SH-SY5Y (cell line): Measurements from ENCODE around the gene RGS7.

Experiments used
- GATA2 ChIP-seq: IDR thresholded peaks from 2 replicates; pipeline ENCODE4 v1.6.1; 2011; ENCODE audit warnings: mild to moderate bottlenecking, low read depth, low read length
- GATA3 ChIP-seq: IDR thresholded peaks from 2 replicates; pipeline ENCODE4 v1.6.1; 2011; ENCODE audit warnings: low read depth, mild to moderate bottlenecking, low read length, moderate library complexity

DNA sequence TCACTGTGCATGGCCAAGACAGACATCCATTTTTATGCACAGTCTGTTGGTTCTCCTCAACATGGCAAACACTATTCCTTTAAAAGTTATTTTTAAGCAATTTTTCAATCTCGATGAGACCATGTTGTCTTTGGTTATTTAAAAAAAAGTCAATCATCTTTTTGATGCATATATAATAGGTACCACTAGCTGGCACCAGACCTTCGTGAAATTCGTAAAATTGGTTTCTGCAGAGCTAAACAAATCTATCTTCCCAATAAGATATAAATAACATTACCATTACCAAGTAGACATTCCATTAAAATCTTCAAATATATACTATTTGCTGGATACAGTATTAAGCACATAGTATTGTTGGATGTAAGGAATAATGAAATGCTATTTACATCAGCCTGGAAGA is 525.1 kb downstream of the RGS7 start:
- TF ChIP-seq GATA3 (no peak), GATA2 (no peak)
